ENCODE data around the gene JAKMIP1.

The JAKMIP1 gene

DNA sequence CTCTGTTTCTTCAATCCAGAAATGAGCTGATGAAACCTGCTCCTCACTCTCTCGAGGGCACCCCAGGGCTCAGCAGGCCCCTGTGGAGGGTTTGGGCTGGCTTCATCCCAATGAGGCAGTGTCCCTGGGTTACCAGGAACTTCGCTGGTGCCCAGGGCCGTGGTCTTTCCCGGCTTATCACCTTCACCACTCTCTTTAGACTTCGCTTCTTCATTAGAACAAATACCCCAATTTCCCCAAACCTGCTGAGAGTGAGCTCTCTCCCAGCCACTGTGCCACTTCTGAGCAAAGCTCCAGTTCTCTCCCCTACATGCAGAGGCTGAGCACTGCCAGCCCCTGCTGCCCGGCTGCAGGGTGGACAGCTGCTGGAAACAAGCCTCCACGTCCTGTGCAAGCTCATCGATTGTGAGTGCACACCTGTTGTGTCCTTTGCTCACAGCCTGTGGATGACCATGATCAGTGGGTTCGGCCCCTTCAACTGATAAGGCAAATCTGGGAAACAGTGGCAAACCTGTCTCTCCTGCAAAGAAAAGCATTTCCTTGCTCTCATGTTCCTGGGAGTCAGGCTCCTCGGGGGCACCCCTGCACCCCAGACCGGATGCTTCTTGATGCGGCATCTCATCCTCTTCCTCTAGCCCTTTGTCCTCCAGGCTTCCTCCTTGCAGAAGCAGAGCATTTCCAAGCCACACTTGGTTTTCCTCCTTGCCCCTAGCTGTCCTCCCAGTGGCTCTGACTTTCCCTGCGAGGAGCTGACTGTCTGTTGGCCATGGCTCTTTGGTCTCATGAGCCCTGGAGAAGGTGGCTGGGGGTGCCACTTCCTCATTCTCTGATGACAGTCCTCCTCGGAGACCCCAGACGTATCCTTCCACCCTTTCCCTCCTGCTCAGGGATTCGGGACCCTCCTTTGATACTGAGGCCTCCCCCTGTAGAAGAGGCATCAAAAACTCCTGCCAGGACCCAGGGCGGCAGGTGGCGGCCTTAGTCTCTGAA, 210.8 kb downstream of the JAKMIP1 start:
- no peak for DNase-seq

- no peak for DNase-seq
These were observed 212.1 kb downstream of the JAKMIP1 start for GRCh38 chr4:5988086-5988845.

- no peak for DNase-seq
These were observed 215.5 kb downstream of the JAKMIP1 start for GRCh38 chr4:5984843-5985242.

- DNase-seq, result no peak
These were observed 218.0 kb downstream of the JAKMIP1 start for GRCh38 chr4:5982156-5982973.

GRCh38 chr4:5980436-5981155, 219.8 kb downstream of the JAKMIP1 start:
- no peak for DNase-seq

DNA sequence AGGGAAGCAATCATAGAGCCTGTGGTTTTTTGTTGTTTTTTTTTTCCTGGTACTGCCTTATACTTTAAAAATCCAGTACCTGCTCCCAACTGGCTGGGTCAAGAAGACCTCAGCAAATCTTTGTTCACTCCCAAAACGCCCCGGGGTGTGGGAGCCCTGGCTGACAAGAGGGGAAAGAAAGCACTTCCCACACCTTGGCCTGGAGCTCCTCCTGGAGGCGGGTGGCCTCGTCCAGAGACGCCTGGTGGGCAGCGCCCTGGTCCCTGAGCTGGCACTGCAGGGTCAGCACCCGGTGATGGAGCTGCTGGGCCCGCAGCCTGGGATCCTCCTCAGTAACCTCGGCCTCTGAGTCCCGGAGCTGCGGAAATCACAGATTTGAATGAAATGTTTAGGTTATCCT, 220.4 kb downstream of the JAKMIP1 start:
- no peak for DNase-seq

- DNase-seq, result no peak
These were observed 223.4 kb downstream of the JAKMIP1 start for GRCh38 chr4:5976921-5977320.

GRCh38 chr4:5976431-5976830, 223.9 kb downstream of the JAKMIP1 start:
- no peak for DNase-seq
